Fibroblast of skin of back (primary cell): ENCODE results near the gene PLGRKT.
"Not testable (repeated sequence)": the region's sequence is repeated elsewhere in the genome, so short reads cannot be mapped to it uniquely, and the experiment has no call there.

Source experiments
- DNase-seq: peaks from one replicate; pipeline ENCODE4 v3.0.0-alpha.2; 2013

PLGRKT gene

DNA sequence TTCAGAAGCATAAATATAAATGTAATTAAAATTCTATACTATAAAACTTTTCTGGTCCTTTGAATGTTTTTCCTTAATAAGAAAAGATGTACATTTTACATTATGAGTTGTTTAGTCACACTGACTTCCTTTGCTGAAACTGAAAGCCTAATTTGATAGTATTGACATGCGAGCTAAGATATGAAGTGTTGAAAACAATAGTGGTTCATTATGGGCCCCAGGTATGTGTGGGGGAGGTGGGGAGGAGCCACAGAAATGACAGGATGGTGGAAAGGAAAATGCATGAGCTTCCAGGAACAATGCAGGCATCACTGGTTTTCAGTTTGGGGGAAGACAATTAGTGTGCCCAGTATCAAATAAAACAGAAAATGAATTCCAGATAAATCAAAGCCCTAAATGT lies 62.6 kb downstream of the PLGRKT start:
- no peak for DNase-seq

DNA sequence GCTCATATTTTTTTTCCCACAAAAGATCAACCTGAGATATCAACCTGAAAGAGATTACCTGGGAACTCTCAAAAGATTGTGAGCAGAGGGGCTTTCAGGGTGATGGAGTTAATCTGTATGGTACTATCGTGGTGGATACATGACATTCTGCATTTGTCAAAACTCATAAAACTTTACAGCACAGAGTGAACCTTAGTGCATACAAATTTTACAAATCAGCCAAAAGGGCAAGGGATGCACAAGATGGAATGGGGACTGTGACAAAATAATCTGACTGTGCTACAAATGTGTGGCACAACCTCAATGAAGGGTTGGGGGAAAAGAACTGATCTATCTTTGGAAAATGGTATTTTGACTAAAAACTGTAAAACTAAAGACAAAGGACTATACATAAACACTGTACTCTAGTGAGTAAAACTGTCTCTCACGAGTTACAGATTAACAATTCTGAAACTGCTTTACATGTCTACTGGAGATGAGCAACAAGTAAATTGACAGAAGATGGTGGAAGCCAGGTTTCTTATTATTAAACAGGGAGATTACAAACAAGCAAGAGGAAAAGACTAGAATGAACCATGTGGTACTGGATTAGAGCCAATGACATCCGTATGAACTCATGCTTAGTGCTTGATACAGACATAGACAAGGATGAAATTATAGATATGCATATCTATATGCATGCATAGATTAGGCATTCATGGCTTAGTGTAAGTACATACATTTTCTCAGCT lies 73.3 kb downstream of the PLGRKT start:
- peak; percentile 5 for DNase-seq

GRCh38 chr9:5361326-5362010 lies 76.3 kb downstream of the PLGRKT start:
- DNase-seq: no peak

GRCh38 chr9:5360341-5360740 lies 77.4 kb downstream of the PLGRKT start:
- no peak for DNase-seq

DNA sequence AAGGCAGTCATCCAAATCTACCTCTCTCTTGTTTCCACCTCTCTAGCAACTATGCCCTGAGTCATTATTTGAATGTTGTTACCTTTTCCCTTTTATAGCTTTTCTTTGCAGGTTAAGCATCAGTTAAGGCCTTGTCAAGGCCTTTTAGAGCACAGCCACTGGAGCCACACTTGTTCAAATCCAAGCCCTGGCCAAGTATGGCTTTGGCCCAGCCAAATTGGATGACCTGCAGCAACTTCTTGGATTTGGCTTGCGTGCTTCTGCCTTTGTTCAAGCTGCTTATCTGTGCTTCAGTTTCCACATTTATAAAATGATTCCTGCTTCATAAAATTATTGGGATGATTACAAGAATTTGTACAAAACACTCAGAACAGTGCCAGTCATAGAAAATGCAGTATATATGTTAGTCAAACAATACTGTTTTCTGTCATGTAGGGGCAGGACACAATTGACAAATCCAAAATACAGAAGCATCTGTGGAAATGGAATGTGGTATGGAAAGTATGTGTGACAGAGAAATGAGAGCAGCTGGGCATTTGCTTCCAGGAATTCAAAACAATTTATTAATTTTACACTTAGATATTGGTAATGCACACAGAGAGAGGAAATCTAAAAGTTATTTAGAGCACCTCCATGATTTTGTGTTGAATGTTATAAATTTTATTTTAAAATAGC lies 80.2 kb downstream of the PLGRKT start:
- DNase-seq: peak; percentile 3

DNA sequence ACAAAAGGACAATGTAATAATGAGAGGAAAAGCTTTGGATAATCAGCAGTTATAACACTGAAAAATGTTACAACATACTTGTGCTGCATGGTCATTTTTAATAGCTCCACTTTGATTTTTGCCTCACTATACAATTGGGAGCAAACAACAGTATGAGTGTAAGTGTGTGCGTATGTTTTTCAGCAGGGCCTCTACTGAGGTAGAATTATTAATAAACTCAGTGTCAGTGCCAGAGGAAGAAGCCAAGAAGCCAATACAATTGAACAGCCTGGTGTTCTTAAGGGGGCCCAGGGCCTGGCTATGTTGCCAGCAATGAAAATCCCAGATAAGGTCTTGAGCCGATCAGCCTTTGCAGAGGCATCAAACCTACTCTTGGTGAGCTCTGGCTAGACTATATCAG lies 81.9 kb downstream of the PLGRKT start:
- DNase-seq: no peak

- no peak for DNase-seq
Observed at GRCh38 chr9:5355226-5355625, 82.5 kb downstream of the PLGRKT start.

DNA sequence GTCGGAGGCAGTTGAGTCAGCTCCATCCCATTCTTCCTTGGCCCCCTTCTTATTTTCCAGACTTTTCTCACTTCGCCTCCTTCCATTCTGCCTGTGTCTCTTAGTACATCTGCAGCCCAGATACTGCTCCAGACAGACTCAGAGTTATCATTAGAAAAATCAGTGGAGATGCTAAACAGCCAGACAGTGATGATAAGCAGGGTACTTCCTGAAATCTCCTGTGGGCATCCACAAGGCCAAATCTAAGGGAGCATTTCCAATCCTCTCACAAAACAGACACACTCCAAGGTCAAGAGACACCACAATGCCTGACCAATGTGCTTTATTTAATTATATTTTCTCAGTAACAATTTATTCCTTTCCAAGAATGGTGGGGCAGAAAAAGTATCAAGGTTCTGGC lies 83.5 kb downstream of the PLGRKT start:
- DNase-seq: no peak

DNA sequence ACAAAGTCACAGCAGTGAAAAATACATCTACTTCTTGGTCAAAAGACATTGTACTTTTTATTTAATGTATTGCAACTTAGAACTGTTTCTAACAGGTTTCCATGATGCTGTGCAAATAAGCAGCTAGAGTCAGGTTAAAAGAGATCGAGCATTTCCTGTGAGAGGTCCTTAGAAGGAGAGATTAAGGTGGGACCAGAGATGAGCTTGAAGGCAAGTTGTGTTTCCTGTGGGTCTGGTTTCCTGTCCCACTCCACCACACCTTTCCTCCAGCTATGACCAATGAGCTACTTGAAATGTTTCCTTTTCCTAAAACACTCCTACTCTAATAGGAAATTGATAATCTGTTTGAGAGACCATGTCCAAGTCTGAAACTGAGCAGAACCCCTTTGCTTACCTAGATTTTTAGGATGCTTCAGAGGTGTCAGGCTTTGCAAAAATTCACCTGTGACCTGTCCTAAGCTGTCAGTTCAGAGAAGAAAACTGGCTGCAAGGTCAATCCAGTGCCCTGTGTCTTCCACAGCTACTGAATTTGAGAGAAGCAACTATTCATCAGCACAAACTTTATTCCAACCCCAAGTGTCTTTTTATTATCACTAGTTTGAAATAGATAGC lies 85.0 kb downstream of the PLGRKT start:
- DNase-seq: no peak

- not testable (repeated sequence) for DNase-seq
Observed at GRCh38 chr9:5338992-5339981, 98.4 kb downstream of the PLGRKT start, which contains the start of gene RLN1. RLN1 (minus strand) TSS chr9:5339876; CDS start chr9:5339746, 130 bp downstream.

- no peak for DNase-seq
Observed at GRCh38 chr9:5336688-5337087, 101.0 kb downstream of the PLGRKT start.

DNA sequence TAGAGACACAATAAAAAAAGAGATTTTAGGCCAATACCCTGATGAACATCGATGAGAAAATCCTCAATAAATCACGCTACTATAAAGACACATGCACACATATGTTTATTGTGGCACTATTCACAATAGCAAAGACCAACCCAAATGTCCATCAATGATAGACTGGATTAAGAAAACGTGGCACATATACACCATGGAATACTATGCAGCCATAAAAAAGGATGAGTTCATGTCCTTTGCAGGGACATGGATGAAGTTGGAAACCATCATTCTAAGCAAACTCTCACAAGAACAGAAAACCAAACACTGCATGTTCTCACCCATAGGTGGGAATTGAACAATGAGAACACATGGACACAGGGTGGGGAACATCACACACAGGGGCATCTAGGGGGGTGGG lies 106.4 kb downstream of the PLGRKT start:
- DNase-seq: not testable (repeated sequence)

- DNase-seq: peak; percentile 9
Observed at GRCh38 chr9:5326893-5327548, 110.7 kb downstream of the PLGRKT start.

- DNase-seq: no peak
Observed at GRCh38 chr9:5326187-5326586, 111.5 kb downstream of the PLGRKT start.

DNA sequence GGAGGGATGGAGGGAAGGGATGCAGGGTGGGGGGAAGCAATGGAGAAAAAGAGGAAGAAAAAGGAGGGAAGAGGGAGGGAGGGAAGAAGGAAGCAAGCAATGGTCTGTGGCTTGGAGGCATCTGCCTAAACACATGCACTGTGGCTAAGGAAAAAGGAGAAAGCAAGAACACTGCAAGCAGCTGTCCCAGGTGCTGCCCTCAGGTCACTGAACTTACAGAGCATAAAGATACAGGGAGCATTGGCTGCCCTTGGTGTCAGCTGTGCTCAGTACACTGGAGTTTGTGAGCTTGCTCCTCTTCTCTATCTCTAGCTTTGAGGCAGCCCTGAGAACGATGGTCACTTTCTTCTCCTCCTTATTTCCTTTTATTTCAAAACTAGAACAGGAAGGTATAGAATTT lies 116.1 kb downstream of the PLGRKT start:
- not testable (repeated sequence) for DNase-seq

DNA sequence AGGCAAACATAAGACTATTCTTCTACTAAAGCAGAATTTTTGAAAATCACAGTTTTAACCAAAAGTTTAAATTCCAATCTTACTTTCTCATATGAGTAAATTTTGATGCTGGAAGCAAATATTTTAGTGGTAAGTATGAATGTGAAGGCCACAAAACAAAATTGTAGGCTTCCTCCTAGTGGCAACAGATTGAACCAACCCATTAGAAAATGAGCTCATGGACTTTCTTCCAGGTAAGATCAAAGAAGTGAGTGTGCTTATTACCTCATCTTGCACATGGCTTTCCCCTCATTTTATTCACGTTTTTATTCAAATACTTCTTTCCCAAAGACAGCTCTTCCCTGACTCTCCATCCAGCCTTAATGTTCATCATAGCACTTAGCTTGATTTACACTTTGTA lies 116.7 kb downstream of the PLGRKT start:
- DNase-seq: peak; percentile 1

- DNase-seq: not testable (repeated sequence)
Observed at GRCh38 chr9:5316406-5316805, 121.3 kb downstream of the PLGRKT start.

DNA sequence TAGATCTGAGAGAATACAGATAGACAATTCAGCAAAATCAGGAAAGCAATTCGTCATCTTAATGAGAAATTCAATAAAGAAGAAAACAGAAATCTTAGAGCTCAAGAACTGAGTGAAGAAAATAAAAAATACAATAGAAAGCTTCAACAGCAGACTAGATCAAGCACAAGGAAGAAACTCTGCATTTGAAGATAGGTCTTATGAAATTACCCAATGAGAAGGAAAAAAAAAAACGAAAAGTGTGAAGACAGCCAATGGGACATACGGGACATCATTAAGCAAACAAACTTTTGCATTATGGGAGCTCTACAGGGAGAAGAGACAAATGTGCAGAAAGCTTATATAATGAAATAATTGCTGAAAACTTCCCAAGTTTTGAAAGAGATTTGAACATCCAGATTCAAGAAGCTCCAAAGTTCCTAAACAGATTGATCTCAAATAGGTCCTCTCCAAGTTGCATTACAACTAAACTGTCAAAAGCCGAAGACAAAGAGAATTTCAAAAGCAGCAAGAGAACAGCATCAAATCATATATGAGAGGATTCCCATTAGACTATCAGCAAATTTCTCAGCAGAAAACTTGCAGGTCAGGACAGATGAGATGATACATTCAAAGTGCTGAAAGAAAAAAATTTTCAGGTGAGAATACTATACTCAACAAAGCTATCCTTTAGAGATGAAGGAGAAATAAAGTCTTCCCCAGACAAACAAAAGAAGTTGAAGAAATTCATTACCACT lies 122.4 kb downstream of the PLGRKT start:
- no peak for DNase-seq

DNA sequence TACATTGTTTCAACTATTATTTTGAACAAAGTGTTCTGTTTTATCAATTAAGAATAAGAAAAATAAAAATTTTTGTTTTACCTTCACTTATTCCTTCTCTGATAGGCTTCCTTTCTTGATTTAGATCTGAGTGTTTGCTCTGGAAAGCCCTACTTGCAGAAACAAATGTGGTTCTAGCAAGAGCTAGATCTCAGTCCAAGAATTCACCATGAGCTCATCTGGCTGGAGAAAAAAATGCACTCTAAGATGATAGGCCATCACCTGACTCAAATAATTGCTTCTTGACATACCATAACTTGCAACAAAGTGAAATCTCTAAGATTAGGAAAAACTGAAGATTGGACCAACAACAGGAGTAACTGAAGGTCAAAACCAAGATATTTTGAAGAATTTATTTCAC lies 126.9 kb downstream of the PLGRKT start:
- no peak for DNase-seq
